ENCODE results near the gene FUT1.

GRCh38 chr19:48793271-48793670, 40.8 kb upstream of the FUT1 start:
- TF ChIP-seq CTCF (IDR thresholded peaks at IDR 0.05; ENCODE audit: extremely low read depth in 1 of 2, insufficient read depth in 1 of 2, low read depth in 1 of 2, low read length in 2 of 2) = no peak
- TF ChIP-seq EZH2 (IDR thresholded peaks at IDR 0.05; ENCODE audit: borderline replicate concordance, low read depth, low read length, severe bottlenecking) = no peak
- no peak for TF ChIP-seq POLR2A (IDR thresholded peaks at IDR 0.05; ENCODE audit: low read depth, low read length)
- no peak for TF ChIP-seq MAX (IDR thresholded peaks at IDR 0.05; ENCODE audit: insufficient read depth, insufficient read length)
- no peak for TF ChIP-seq MYC (IDR thresholded peaks at IDR 0.05; ENCODE audit: low read depth, low read length)
- no peak for TF ChIP-seq POLR2AphosphoS5 (IDR thresholded peaks at IDR 0.05; ENCODE audit: insufficient read depth, low read depth, low read length)
- TF ChIP-seq FOS (IDR thresholded peaks at IDR 0.05; ENCODE audit: borderline replicate concordance, insufficient read depth, low read length) = no peak
- no peak for TF ChIP-seq GATA2 (IDR thresholded peaks at IDR 0.05; ENCODE audit: insufficient read depth, insufficient read length, low read depth, low read length)
- no peak for TF ChIP-seq JUN (IDR thresholded peaks at IDR 0.05; ENCODE audit: borderline replicate concordance, insufficient read depth, insufficient read length, low read depth)
